ENCODE data around the gene BNIP2.
"Not testable (repeated sequence)": the region's sequence is repeated elsewhere in the genome, so short reads cannot be mapped to it uniquely, and the experiment has no call there.

Gene BNIP2

GRCh38 chr15:59688782-59689625 lies at the start of gene BNIP2:
Gene BNIP2, minus strand, starts transcription at chr15:59689320. Its CDS starts 6,863 bp downstream, at chr15:59682457.
- peak; percentile 98 for DNase-seq (ENCODE audit: low read depth)

GRCh38 chr15:59738676-59739075 lies 49.6 kb upstream of the BNIP2 start:
- DNase-seq (ENCODE audit: low read depth): no peak

- no peak for DNase-seq (ENCODE audit: low read depth)
These were observed 47.1 kb upstream of the BNIP2 start for GRCh38 chr15:59736181-59736580.

GRCh38 chr15:59725151-59725486 lies 36.0 kb upstream of the BNIP2 start:
- DNase-seq (ENCODE audit: low read depth): no peak

- DNase-seq (ENCODE audit: low read depth): no peak
These were observed 34.7 kb upstream of the BNIP2 start for GRCh38 chr15:59723687-59724346.

- DNase-seq (ENCODE audit: low read depth): no peak
These were observed 33.4 kb upstream of the BNIP2 start for GRCh38 chr15:59722476-59722875.

GRCh38 chr15:59722037-59722436 lies 32.9 kb upstream of the BNIP2 start:
- DNase-seq (ENCODE audit: low read depth): no peak

GRCh38 chr15:59721411-59721810 lies 32.3 kb upstream of the BNIP2 start:
- DNase-seq (ENCODE audit: low read depth): no peak

- no peak for DNase-seq (ENCODE audit: low read depth)
These were observed 24.1 kb upstream of the BNIP2 start for GRCh38 chr15:59713177-59713576.

- no peak for DNase-seq (ENCODE audit: low read depth)
These were observed 22.5 kb upstream of the BNIP2 start for GRCh38 chr15:59711451-59712243.

GRCh38 chr15:59707619-59708018 lies 18.5 kb upstream of the BNIP2 start:
- DNase-seq (ENCODE audit: low read depth): no peak

GRCh38 chr15:59703979-59704796 lies 15.1 kb upstream of the BNIP2 start:
- DNase-seq (ENCODE audit: low read depth): no peak

- no peak for DNase-seq (ENCODE audit: low read depth)
These were observed 13.2 kb upstream of the BNIP2 start for GRCh38 chr15:59702351-59702750.

- no peak for DNase-seq (ENCODE audit: low read depth)
These were observed 12.8 kb upstream of the BNIP2 start for GRCh38 chr15:59701880-59702279.

- no peak for DNase-seq (ENCODE audit: low read depth)
These were observed 10.8 kb upstream of the BNIP2 start for GRCh38 chr15:59699810-59700431.

- DNase-seq (ENCODE audit: low read depth): not testable (repeated sequence)
These were observed 8.9 kb upstream of the BNIP2 start for GRCh38 chr15:59698065-59698464.

- no peak for DNase-seq (ENCODE audit: low read depth)
These were observed 7.2 kb upstream of the BNIP2 start for GRCh38 chr15:59696332-59696731.

GRCh38 chr15:59694779-59695178 lies 5.7 kb upstream of the BNIP2 start:
- no peak for DNase-seq (ENCODE audit: low read depth)

GRCh38 chr15:59691194-59691805 lies 2.2 kb upstream of the BNIP2 start:
- DNase-seq (ENCODE audit: low read depth): no peak

- peak; percentile 41 for DNase-seq (ENCODE audit: low read depth)
These were observed 611 bp upstream of the BNIP2 start for GRCh38 chr15:59689626-59690236.

GRCh38 chr15:59688423-59688781 lies 718 bp downstream of the BNIP2 start:
- no peak for DNase-seq (ENCODE audit: low read depth)
